Nephron (organoid): ENCODE measurements around the gene NTM.

Experiments used
- H3K27ac Mint-ChIP-seq, 3 experiments: 2 replicates each; pipeline ENCODE4 v1.8.0; 2020; ENCODE audit warnings: mixed read lengths in 3 of 3, mild to moderate bottlenecking in 2 of 3, moderate library complexity in 1 of 3
- H3K27me3 Mint-ChIP-seq: 2 replicates; pipeline ENCODE4 v1.8.0; 2021; ENCODE audit warnings: low read depth, mild to moderate bottlenecking, moderate library complexity, mixed read lengths
- H3K36me3 Mint-ChIP-seq: 2 replicates; pipeline ENCODE4 v1.8.0; 2020; ENCODE audit warnings: low read depth, mixed read lengths
- H3K4me1 Mint-ChIP-seq: 2 replicates; pipeline ENCODE4 v1.8.0; 2020; ENCODE audit warnings: mixed read lengths
- H3K4me3 Mint-ChIP-seq, 3 experiments: 2 replicates each; pipeline ENCODE4 v1.8.0; 2020; ENCODE audit warnings: mild to moderate bottlenecking in 3 of 3, mixed read lengths in 3 of 3, moderate library complexity in 2 of 3
- H3K9me3 Mint-ChIP-seq: 2 replicates; pipeline ENCODE4 v1.8.0; 2020; ENCODE audit warnings: mixed read lengths
- CTCF ChIP-seq, 3 experiments: fragments of 200-600 bp; sonication (generic); IDR thresholded peaks; one replicate each; pipeline ENCODE4 v1.5.0; 2021; ENCODE audit warnings: antibody characterized with exemption in 3 of 3; ENCODE audit not compliant: unreplicated experiment in 3 of 3

NTM gene

GRCh38 chr11:132118661-132119060 lies 748.2 kb downstream of the NTM start:
- no peaks in the 10 kb centered on the region for H3K36me3 Mint-ChIP-seq

GRCh38 chr11:132119573-132119972 lies 749.2 kb downstream of the NTM start:
- Mint-ChIP-seq H3K4me3 (no peak overlapping the region), H3K4me1 (peaks cover 6% of the 10 kb centered on the region), H3K27me3 (peaks cover 17% of the 10 kb centered on the region), H3K36me3 (no peaks in the 10 kb centered on the region), H3K27ac (no peak overlapping the region), H3K9me3 (no peaks in the 10 kb centered on the region)
- TF ChIP-seq CTCF (IDR thresholded peaks at IDR 0.05; ENCODE audit: unreplicated experiment in 3 of 3) = no peak

More at GRCh38 chr11:132118661-132119060, 748.2 kb downstream of the NTM start:
- Mint-ChIP-seq H3K4me3 (no peak overlapping the region), H3K27ac (no peak overlapping the region), H3K9me3 (no peaks in the 10 kb centered on the region), H3K27me3 (peaks cover 17% of the 10 kb centered on the region), H3K4me1 (peaks cover 10% of the 10 kb centered on the region)
- TF ChIP-seq CTCF (IDR thresholded peaks at IDR 0.05; ENCODE audit: unreplicated experiment in 3 of 3) = no peak

GRCh38 chr11:132122735-132123134 lies 752.3 kb downstream of the NTM start:
- TF ChIP-seq CTCF (IDR thresholded peaks at IDR 0.05; ENCODE audit: unreplicated experiment in 3 of 3) = no peak
- peaks cover 14% of the 10 kb centered on the region for H3K27me3 Mint-ChIP-seq
- H3K27ac Mint-ChIP-seq = peak overlapping the region in 1 of 3 experiments; percentile 9
- H3K4me3 Mint-ChIP-seq = no peak overlapping the region
- no peaks in the 10 kb centered on the region for H3K9me3 Mint-ChIP-seq
- H3K36me3 Mint-ChIP-seq = no peaks in the 10 kb centered on the region
- peaks cover 5% of the 10 kb centered on the region for H3K4me1 Mint-ChIP-seq

GRCh38 chr11:132123449-132123848 lies 753.0 kb downstream of the NTM start:
- TF ChIP-seq CTCF (IDR thresholded peaks at IDR 0.05; ENCODE audit: unreplicated experiment in 3 of 3) = no peak
- peaks cover 14% of the 10 kb centered on the region for H3K27me3 Mint-ChIP-seq
- H3K36me3 Mint-ChIP-seq = no peaks in the 10 kb centered on the region
- H3K4me1 Mint-ChIP-seq = peaks cover 5% of the 10 kb centered on the region
- H3K27ac Mint-ChIP-seq = no peak overlapping the region
- no peak overlapping the region for H3K4me3 Mint-ChIP-seq
- H3K9me3 Mint-ChIP-seq = no peaks in the 10 kb centered on the region

- H3K4me3 Mint-ChIP-seq = no peak overlapping the region
- H3K9me3 Mint-ChIP-seq = no peaks in the 10 kb centered on the region
- H3K27ac Mint-ChIP-seq = no peak overlapping the region
- no peaks in the 10 kb centered on the region for H3K36me3 Mint-ChIP-seq
- no peak for TF ChIP-seq CTCF (IDR thresholded peaks at IDR 0.05; ENCODE audit: unreplicated experiment in 3 of 3)
- H3K4me1 Mint-ChIP-seq = peaks cover 5% of the 10 kb centered on the region
- H3K27me3 Mint-ChIP-seq = peaks cover 14% of the 10 kb centered on the region
These were observed 753.7 kb downstream of the NTM start for GRCh38 chr11:132123854-132124835.
